ENCODE results near the gene OCRL. TPM values are rescaled to one million over a fixed set of nuclear protein-coding genes. Genes with fewer than 3 reads are reported as not detected.
A peak's percentile ranks its signal among the peaks of the same experiment; 100 is the strongest.

OCRL gene
- total RNA-seq (2014; rRNA removed; shearing (Covaris generic)), result 17.7 and 18.5 TPM in 2 replicates

- peak; percentile 41 for DNase-seq (ENCODE audit: low spot score)
Measured at GRCh38 chrX:129540068-129540653, at the start of gene OCRL. TSS of gene OCRL (plus strand) at chrX:129540259. CDS start at chrX:129540440, 181 bp downstream.

GRCh38 chrX:129490330-129490729 lies 49.7 kb upstream of the OCRL start:
- no peak for DNase-seq (ENCODE audit: low spot score)

- DNase-seq (ENCODE audit: low spot score), result no peak
Measured at GRCh38 chrX:129493643-129494042, 46.4 kb upstream of the OCRL start.

GRCh38 chrX:129494887-129495286 lies 45.2 kb upstream of the OCRL start:
- no peak for DNase-seq (ENCODE audit: low spot score)

GRCh38 chrX:129495900-129496299 lies 44.2 kb upstream of the OCRL start:
- DNase-seq (ENCODE audit: low spot score), result no peak

GRCh38 chrX:129496625-129497024 lies 43.4 kb upstream of the OCRL start:
- no peak for DNase-seq (ENCODE audit: low spot score)

- DNase-seq (ENCODE audit: low spot score), result no peak
Measured at GRCh38 chrX:129497146-129497843, 42.8 kb upstream of the OCRL start.

- DNase-seq (ENCODE audit: low spot score), result no peak
Measured at GRCh38 chrX:129510331-129510730, 29.7 kb upstream of the OCRL start.

GRCh38 chrX:129511689-129512088 lies 28.4 kb upstream of the OCRL start:
- no peak for DNase-seq (ENCODE audit: low spot score)

- no peak for DNase-seq (ENCODE audit: low spot score)
Measured at GRCh38 chrX:129512409-129512808, 27.6 kb upstream of the OCRL start.

GRCh38 chrX:129516402-129516801 lies 23.7 kb upstream of the OCRL start:
- no peak for DNase-seq (ENCODE audit: low spot score)

- DNase-seq (ENCODE audit: low spot score), result no peak
Measured at GRCh38 chrX:129520151-129520550, 19.9 kb upstream of the OCRL start.

- DNase-seq (ENCODE audit: low spot score), result peak; percentile 60
Measured at GRCh38 chrX:129522184-129523078, 17.6 kb upstream of the OCRL start.

- peak; percentile 52 for DNase-seq (ENCODE audit: low spot score)
Measured at GRCh38 chrX:129523079-129523911, 16.8 kb upstream of the OCRL start, which contains the start of gene SMARCA1. TSS of gene SMARCA1 (minus strand) at chrX:129523490. CDS start at chrX:129523370, 120 bp downstream.

- DNase-seq (ENCODE audit: low spot score), result no peak
Measured at GRCh38 chrX:129524250-129524850, 15.7 kb upstream of the OCRL start.

GRCh38 chrX:129525162-129525561 lies 14.9 kb upstream of the OCRL start:
- DNase-seq (ENCODE audit: low spot score), result no peak

- DNase-seq (ENCODE audit: low spot score), result no peak
Measured at GRCh38 chrX:129525896-129526295, 14.2 kb upstream of the OCRL start.

- DNase-seq (ENCODE audit: low spot score), result no peak
Measured at GRCh38 chrX:129529685-129530281, 10.3 kb upstream of the OCRL start.

- no peak for DNase-seq (ENCODE audit: low spot score)
Measured at GRCh38 chrX:129530410-129530809, 9.6 kb upstream of the OCRL start.

- no peak for DNase-seq (ENCODE audit: low spot score)
Measured at GRCh38 chrX:129531132-129531531, 8.9 kb upstream of the OCRL start.

All from H4 (cell line).